AG09319 (cell line): ENCODE results near the gene POC1A.
"Not testable (repeated sequence)": the region's sequence is repeated elsewhere in the genome, so short reads cannot be mapped to it uniquely, and the experiment has no call there.

ENCODE experiments used
- DNase-seq: peaks from one replicate; pipeline ENCODE4 v3.0.0-alpha.2; 2010; ENCODE audit warnings: low read depth; ENCODE audit errors: extremely low read depth
- CTCF ChIP-seq: IDR thresholded peaks from 2 replicates; pipeline ENCODE4 v1.5.1; 2011; ENCODE audit warnings: low read depth, mild to moderate bottlenecking, inconsistent platforms, low read length, moderate library complexity

The POC1A gene

DNA sequence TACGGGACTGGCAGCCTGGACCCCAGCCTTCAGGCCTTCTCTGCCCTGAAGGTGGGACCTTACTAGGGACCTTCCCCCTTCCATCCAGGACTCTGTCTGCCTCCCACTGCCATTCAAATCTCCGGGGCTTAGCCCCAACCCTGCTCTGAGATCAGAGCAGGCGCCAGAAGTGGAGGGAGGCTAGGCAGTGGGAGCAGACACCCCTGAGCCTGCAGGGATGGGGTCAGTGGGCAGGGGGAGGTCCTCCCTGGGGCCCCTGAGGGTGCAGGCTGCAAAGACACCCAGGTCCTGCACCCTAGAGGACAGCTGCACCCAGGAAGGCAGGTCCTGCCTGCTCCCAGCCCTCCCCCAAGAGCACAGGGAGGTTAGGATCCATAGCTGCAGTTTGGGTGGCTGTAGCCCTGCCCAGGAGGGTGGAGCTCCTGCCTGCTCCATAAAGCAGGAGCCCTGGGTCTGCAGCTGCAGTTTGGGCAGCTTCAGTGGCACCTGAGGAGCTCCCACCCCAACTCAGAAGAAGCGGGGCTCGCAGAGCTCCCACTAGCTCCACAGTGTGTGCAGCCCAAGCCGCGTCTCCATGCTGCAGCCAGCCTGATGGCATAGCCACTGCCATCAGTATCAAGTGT lies 8.1 kb upstream of the POC1A start:
- TF ChIP-seq CTCF, result no peak
- DNase-seq, result no peak

DNA sequence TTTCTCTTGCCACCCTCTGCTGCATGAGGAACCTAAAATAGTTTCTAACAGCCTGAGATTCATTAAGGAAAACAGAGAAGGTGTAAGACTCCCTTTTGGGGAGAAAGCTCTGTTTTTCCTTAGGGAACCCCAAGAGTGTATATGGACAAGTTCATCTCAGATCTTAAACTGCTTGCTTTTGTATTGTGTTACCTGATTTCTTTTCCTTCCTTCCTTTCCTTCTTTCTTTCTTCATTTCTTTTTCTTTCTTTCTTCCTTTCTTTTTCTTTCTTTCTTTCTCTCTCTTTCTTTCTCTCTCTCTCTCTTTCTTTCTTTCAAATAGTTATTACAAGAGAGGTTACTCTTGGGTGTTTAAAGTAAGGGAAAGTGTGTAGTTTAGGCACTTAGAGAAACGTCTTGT lies 5.3 kb upstream of the POC1A start:
- TF ChIP-seq CTCF, result no peak
- DNase-seq, result no peak

- TF ChIP-seq CTCF, result no peak
- no peak for DNase-seq
Measured at GRCh38 chr3:52155912-52156311, 1.7 kb upstream of the POC1A start.

GRCh38 chr3:52153389-52154096 lies 680 bp downstream of the POC1A start:
- TF ChIP-seq CTCF, result no peak
- DNase-seq, result no peak

- DNase-seq, result not testable (repeated sequence)
Measured at GRCh38 chr3:52151991-52152390, 2.2 kb downstream of the POC1A start.

DNA sequence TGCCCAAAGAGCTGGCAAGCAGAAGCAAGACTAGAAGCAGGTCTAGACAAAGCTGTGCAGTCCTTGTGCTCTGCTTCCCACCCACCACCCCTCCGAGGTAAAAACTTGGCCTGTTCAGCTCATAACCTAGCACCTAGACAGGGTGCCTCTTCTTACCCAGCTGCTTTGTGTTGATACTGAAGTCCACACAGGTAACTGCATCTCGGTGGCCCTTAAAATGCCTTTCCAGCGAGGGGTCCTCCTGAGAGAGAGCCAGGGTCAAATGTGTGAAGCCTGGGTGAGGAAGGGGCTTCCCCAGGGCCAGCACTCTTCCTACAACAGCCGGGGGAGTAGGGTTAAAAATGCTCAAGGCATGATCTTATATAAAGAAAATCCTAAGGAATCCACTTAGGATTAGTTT lies 3.4 kb downstream of the POC1A start:
- DNase-seq, result no peak

DNA sequence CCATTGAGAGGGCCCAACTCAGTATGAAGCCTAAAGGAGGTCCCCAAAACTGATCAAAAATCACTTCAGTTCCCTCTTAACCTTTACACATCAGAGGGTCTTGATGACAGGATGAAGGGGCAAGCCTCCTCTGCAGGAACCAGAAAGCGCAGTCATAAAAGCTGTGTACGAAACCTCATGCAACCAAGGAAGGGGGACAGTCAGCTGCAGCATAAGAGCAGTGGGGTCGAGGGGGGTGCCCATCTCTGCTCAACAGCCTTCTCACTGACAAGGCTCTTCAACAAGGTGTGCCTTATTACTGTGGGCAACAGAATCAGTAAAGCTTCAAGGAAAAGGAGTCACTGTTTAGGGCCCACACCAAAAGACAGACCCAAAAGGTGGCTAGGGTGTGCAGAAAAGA lies 3.9 kb downstream of the POC1A start:
- TF ChIP-seq CTCF, result no peak
- DNase-seq, result no peak

More for the DNA sequence above, 3.4 kb downstream of the POC1A start:
- no peak for TF ChIP-seq CTCF

GRCh38 chr3:52149726-52150125 lies 4.5 kb downstream of the POC1A start:
- TF ChIP-seq CTCF, result no peak
- DNase-seq, result no peak
